PC-9 (cell line): Measurements from ENCODE around the gene MAP4K4.

ENCODE experiments used
- EZH2 ChIP-seq: fragments of 200-600 bp; sonication (generic); IDR thresholded peaks from 2 replicates; pipeline ENCODE4 v1.8.0; 2017; ENCODE audit warnings: antibody characterized with exemption, low read depth
- TF ChIP-seq, protein P1 (sequence below): fragments of 200-600 bp; sonication (generic); conservative IDR thresholded peaks from 2 replicates; pipeline ENCODE4 v1.6.1; 2017; ENCODE audit warnings: mixed run types, antibody characterized with exemption, mild to moderate bottlenecking, moderate library complexity

DNA sequence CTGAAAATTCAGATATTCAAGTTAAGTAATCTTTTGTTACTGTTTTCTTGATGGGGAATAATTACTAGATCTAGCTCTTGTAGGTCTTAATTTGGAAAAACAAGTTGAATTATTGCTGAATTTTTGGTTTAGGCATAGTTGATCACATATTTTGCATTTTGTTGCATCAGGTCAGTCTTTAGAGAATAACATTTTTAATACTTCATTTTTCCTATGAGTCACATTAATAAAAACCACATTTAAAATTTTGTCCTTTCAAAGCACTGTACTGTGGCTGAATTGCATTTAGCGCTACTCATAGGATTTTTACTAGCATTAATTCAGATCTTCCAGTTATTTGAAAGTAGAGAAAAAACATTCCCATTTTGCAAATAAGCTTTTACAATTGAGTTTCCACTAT lies 23.2 kb downstream of the MAP4K4 start:
- TF ChIP-seq, protein P1, sequence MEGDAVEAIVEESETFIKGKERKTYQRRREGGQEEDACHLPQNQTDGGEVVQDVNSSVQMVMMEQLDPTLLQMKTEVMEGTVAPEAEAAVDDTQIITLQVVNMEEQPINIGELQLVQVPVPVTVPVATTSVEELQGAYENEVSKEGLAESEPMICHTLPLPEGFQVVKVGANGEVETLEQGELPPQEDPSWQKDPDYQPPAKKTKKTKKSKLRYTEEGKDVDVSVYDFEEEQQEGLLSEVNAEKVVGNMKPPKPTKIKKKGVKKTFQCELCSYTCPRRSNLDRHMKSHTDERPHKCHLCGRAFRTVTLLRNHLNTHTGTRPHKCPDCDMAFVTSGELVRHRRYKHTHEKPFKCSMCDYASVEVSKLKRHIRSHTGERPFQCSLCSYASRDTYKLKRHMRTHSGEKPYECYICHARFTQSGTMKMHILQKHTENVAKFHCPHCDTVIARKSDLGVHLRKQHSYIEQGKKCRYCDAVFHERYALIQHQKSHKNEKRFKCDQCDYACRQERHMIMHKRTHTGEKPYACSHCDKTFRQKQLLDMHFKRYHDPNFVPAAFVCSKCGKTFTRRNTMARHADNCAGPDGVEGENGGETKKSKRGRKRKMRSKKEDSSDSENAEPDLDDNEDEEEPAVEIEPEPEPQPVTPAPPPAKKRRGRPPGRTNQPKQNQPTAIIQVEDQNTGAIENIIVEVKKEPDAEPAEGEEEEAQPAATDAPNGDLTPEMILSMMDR: no peak
- no peak for TF ChIP-seq EZH2
